Left cardiac atrium (tissue), 4 donors: Measurements from ENCODE around the gene RUNX1. TPM values are rescaled to one million over a fixed set of nuclear protein-coding genes. Genes with fewer than 3 reads are reported as not detected.

Experiments used
- ATAC-seq, 2 donors: fragments of 200-7000 bp; cut with Tn5 transposase; one replicate each; pipeline ENCODE4 v1.9.1; 2020; ENCODE audit warnings: mild to moderate bottlenecking in 2 of 2, moderate library complexity in 2 of 2
- DNase-seq: peaks from one replicate; pipeline ENCODE4 v3.0.0-alpha.2; 2020
- intact Hi-C, 2 donors: fragments of 100-400 bp; cut with DNase I; formaldehyde crosslinking; loops; one replicate each; pipeline versions ENCODE4 v1.14.1 to v1.15.1; 2022 to 2023
- total RNA-seq, 2 donors: library from RNA; stranded (reverse); fragmentation: NEBNext Ultra II Directional; extraction: Animal tissue kit (Norgen Biotek cat#: 25700); gene quantifications; one replicate each; pipeline ENCODE4 v1.2.1, GENCODE V29; 2021
- donor health status: DM: no; HTN: yes; CAD: no.
- donor health status: DM: no; HTN: yes; CAD: no; lungs with severe emphysema.
- donor health status: DM: yes; HTN: yes; CAD: no.
- donor health status: Dilated cardiomyopathy.

Gene RUNX1
- total RNA-seq, 2 donors from 2014 or later = 7.8 to 27.4 TPM

- ATAC-seq (no peak), DNase-seq (no peak)
- intact Hi-C loops = loop anchor here (10.0 kb wide), 2 partner anchors 515 to 605 kb away; no protein-coding TSS in a partner anchor
These were observed 149.3 kb downstream of the RUNX1 start for GRCh38 chr21:34899760-34900159.

- no peak for ATAC-seq
These were observed 149.8 kb downstream of the RUNX1 start for GRCh38 chr21:34899302-34899701.

DNA sequence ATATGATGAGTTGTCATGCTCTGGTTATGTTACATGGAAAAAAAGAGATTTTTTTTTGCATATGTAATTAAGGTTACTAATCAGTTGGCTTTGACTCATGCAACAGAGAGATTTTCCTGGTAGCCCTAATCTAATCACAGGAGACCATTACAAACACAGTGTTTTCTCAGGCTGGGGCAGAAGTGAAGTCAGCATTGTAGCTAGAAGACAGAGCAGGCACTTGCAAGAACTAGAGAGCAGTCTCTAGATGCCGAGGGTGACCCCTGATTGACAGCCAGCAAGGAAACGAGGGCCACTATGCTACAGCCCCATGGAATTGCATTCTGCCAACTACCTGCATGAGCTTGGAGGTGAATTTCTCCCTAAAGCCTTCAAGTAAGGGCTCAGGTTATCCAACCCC lies 151.3 kb downstream of the RUNX1 start:
- no peak for ATAC-seq
- intact Hi-C loops = loop anchor here (10.0 kb wide), 2 partner anchors 517 to 607 kb away; no protein-coding TSS in a partner anchor
- no peak for DNase-seq

More at GRCh38 chr21:34899302-34899701, 149.8 kb downstream of the RUNX1 start:
- DNase-seq = no peak
- intact Hi-C loops = loop anchor here (10.0 kb wide), 2 partner anchors 515 to 605 kb away; no protein-coding TSS in a partner anchor

DNA sequence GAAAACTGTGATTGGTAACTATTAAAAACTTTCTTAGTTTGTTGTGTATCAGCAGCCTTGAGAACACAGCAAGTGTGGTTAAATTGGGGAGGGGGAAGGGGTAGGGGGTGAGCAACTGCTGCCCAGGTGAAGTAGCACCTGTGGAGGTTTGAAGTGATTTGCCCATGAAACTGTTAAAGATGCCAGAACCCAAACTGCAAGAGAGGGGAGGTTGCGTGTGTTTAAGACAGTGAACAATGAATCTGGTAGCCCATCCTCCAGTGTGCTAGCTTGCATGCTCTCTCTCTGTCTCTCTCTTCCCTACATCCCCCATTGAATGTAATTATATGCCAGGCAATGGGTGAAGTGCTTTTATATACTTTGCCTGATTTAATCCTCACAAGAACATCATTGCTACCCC lies 154.7 kb downstream of the RUNX1 start:
- ATAC-seq (no peak), DNase-seq (no peak)
- intact Hi-C loops = loop anchor here (10.0 kb wide), 2 partner anchors 520 to 610 kb away; no protein-coding TSS in a partner anchor

DNA sequence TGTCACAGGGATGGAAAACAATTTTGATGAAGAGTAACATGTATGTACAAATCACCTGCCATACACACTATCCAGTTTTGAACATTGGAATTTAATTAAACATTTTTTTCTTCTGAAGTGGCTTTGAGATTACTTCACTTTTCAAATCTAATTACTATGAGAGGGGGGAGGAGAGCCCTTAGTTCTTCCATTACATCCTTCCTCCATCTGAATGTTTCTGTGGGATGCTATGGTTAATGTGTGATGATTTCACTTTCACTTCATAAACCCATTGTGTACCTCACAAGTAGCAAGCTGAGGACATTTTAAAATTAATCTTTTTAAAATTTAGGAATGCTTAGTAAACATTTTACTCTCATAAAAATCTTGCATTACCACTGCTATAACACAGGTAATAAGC lies 156.9 kb downstream of the RUNX1 start:
- ATAC-seq = no peak
- intact Hi-C loops = loop anchor here (10.0 kb wide), 2 partner anchors 523 to 613 kb away; no protein-coding TSS in a partner anchor
- no peak for DNase-seq

GRCh38 chr21:34891613-34891943 lies 157.5 kb downstream of the RUNX1 start:
- no peak for ATAC-seq
- intact Hi-C loops = loop anchor here (10.0 kb wide), 2 partner anchors 523 to 613 kb away; no protein-coding TSS in a partner anchor

GRCh38 chr21:34890724-34891612 lies 158.1 kb downstream of the RUNX1 start:
- intact Hi-C loops = loop anchor here (10.0 kb wide), 2 partner anchors 524 to 614 kb away; no protein-coding TSS in a partner anchor
- ATAC-seq (no peak), DNase-seq (peak; percentile 36)

More at GRCh38 chr21:34891613-34891943, 157.5 kb downstream of the RUNX1 start:
- DNase-seq = no peak

GRCh38 chr21:34890470-34890723 lies 158.7 kb downstream of the RUNX1 start:
- no peak for DNase-seq
- ATAC-seq = no peak
- intact Hi-C loops = loop anchor here (10.0 kb wide), 2 partner anchors 524 to 614 kb away; no protein-coding TSS in a partner anchor

DNA sequence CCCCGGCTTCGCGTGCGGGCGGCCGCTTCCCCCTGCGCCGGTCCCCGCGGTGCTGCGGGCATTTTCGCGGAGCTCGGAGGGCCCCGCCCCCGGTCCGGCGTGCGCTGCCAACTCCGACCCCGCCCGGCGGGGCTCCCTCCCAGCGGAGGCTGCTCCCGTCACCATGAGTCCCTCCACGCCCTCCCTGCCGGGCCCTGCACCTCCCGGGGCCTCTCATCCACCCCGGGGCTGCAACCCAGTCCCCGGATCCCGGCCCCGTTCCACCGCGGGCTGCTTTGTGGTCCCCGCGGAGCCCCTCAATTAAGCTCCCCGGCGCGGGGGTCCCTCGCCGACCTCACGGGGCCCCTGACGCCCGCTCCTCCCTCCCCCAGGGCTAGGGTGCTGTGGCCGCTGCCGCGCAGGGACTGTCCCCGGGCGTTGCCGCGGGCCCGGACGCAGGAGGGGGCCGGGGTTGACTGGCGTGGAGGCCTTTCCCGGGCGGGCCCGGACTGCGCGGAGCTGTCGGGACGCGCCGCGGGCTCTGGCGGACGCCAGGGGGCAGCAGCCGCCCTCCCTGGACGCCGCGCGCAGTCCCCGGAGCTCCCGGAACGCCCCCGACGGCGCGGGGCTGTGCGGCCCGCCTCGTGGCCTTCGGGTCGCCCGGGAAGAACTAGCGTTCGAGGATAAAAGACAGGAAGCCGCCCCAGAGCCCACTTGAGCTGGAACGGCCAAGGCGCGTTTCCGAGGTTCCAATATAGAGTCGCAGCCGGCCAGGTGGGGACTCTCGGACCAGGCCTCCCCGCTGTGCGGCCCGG lies 159.2 kb downstream of the RUNX1 start:
- ATAC-seq = peak; percentile 72 to 74
- intact Hi-C loops = loop anchor here (5.0 to 10.0 kb wide), 7 partner anchors 143 to 1035 kb away; no protein-coding TSS in a partner anchor
- peak; percentile 82 for DNase-seq

DNA sequence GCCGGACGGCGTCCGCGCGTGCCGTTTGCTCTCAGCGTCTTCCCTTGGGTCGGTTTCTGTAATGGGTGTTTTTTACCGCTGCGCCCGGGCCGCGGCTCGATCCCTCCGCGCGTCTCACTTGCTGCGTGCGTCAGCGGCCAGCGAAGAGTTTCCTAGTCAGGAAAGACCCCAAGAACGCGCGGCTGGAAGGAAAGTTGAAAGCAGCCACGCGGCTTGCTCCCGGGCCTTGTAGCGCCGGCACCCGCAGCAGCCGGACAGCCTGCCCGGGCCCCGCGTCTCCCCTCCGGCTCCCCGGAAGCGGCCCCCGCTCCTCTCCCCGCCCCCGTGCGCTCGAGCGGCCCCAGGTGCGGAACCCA lies 159.8 kb downstream of the RUNX1 start:
- peak; percentile 67 for DNase-seq
- intact Hi-C loops = loop anchor here (5.0 to 10.0 kb wide), 5 partner anchors 142 to 1036 kb away; no protein-coding TSS in a partner anchor
- peak in 1 of 2 donors; percentile 9 for ATAC-seq

DNA sequence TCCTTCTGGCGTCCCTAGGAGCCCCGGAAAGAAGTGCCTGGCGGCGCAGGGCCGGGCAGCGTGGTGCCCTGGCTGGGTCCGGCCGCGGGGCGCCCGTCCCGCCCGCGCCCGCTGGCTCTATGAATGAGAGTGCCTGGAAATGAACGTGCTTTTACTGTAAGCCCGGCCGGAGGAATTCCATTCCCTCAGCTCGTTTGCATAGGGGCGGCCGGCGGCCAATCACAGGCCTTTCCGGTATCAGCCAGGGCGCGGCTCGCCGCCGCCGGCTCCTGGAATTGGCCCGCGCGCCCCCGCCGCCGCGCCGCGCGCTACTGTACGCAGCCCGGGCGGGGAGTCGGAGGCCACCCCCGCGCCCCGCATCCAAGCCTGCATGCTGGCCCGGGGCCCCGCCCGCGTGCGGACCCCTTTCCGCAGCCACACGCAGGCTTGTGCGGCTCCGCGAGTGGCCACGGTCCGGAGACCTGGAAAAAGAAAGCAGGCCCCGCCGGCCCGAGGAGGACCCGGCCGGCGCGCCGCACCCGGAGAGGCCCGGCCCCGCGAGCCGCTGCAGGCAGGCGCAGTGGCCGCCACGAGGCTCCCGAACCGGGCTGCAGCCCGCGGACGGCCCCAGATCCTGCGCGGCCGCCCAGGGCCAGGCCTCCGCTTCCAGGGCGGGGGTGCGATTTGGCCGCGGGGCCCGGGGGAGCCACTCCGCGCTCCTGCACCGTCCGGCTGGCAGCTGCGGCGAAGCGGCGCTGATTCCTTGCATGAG lies 160.4 kb downstream of the RUNX1 start:
- ATAC-seq (peak; percentile 82), DNase-seq (peak; percentile 95)
- intact Hi-C loops = loop anchor here (5.0 to 10.0 kb wide), 5 partner anchors 141 to 1036 kb away; no protein-coding TSS in a partner anchor

DNA sequence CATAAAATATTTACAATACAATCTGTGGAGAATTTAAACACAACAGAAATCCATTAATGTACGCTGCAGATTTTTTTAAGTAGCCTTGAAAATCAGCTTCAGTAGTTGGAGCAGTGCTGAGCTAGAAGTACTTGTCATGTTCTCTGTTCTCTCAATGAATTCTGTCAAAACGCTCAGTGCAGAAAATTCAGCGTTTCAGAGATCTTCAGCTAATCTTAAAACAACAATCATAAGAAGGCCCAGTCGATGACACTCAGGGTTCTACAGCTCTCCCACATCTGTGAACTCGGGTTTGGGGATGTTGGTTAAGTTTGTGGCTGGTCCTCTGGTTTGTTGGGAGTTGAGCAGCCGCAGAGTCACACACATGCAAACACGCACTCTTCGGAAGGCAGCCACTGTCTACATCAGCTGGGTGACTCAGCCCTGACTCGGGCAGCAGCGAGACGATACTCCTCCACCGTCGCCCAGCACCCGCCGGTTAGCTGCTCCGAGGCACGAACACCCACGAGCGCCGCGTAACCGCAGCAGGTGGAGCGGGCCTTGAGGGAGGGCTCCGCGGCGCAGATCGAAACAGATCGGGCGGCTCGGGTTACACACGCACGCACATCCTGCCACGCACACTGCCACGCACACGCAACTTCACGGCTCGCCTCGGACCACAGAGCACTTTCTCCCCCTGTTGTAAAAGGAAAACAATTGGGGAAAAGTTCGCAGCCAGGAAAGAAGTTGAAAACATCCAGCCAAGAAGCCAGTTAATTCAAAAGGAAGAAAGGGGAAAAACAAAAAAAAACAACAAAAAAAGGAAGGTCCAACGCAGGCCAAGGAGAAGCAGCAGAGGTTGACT lies 161.2 kb downstream of the RUNX1 start:
- DNase-seq = peak; percentile 85
- peak; percentile 34 to 77 for ATAC-seq
- intact Hi-C loops = loop anchor here (5.0 to 10.0 kb wide), 5 partner anchors 141 to 1037 kb away; no protein-coding TSS in a partner anchor

DNA sequence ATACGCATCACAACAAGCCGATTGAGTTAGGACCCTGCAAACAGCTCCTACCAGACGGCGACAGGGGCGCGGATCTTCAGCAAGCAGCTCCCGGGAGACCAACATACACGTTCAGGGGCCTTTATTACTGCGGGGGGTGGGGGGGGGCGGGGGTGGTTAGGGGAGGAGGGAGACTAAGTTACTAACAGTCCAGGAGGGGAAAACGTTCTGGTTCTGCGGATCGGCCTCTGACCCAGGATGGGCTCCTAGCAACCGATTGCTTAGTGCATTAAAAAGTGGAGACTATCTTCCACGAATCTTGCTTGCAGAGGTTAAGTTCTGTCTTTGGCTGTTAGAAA lies 162.0 kb downstream of the RUNX1 start:
- DNase-seq (no peak), ATAC-seq (no peak)
- intact Hi-C loops = loop anchor here (5.0 to 10.0 kb wide), 5 partner anchors 140 to 1038 kb away; no protein-coding TSS in a partner anchor

DNA sequence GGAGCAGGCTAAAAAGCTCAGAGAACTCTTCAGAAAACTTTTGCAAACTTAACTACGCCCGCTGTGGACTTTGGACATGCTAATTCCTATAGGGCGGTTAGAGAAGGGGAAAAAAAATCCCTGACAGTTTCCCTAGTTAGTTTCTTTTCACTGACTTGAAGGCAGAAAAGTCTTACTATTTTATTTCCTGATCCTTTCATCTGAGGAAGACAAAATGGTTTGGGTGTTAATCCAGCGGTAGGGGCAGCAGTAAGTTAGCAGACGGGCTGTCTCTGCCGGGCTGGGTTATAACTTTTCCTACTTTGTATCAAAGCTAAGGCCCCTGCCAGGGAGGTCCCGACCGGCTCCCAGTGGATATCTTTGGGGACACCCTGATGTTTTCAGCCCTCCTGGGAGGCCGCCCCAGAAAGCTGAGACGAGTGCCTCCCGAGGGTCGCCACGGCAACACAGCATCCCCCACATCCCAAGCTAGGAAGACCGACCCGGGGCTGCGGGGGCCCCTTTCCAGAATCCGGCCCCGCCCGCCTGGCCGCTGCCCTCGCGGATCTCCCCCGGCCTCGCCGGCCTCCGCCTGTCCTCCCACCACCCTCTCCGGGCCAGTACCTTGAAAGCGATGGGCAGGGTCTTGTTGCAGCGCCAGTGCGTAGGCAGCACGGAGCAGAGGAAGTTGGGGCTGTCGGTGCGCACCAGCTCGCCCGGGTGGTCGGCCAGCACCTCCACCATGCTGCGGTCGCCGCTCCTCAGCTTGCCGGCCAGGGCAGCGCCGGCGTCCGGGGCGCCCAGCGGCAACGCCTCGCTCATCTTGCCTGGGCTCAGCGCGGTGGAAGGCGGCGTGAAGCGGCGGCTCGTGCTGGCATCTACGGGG lies 162.6 kb downstream of the RUNX1 start:
- no peak for ATAC-seq
- intact Hi-C loops = loop anchor here (5.0 to 10.0 kb wide), 5 partner anchors 139 to 1038 kb away; no protein-coding TSS in a partner anchor
- DNase-seq = peak; percentile 39

DNA sequence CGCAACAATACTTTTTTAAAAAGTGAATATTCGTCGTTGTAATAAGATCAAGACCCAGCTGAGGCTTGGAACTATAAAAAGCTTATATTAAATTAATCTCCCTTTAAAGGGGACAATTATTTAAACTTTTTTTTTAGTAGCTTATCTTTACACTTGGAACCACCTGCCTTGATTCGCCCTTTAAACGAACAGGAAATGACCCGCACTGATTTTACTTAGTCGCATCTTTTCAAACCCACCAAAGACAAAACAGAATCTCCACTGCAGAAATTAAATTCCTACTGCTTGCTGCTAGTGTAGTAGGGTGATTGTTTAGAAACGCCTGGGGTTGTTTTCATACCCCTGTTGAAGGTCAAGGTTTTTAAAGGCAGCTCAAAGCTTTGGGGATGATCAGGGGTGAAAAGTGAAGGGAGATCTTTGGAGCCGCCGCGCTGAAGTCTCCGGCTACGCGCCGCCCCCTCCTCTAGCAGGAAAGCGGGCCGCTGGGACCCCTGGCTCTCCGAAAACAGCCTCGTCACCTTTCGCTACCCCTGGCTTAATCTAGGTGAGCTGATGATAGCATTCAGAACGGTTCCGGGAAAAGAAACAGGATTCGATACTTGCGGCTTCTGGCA lies 163.4 kb downstream of the RUNX1 start:
- DNase-seq = no peak
- ATAC-seq = no peak
- intact Hi-C loops = loop anchor here (5.0 to 10.0 kb wide), 5 partner anchors 138 to 1039 kb away; no protein-coding TSS in a partner anchor

GRCh38 chr21:34885125-34885524 lies 164.0 kb downstream of the RUNX1 start:
- intact Hi-C loops = loop anchor here (5.0 to 10.0 kb wide), 5 partner anchors 138 to 1040 kb away; no protein-coding TSS in a partner anchor
- ATAC-seq = no peak
- no peak for DNase-seq
